B cell (primary cell): ENCODE data around the gene MND1. TPM values are rescaled to one million over a fixed set of nuclear protein-coding genes. Genes with fewer than 3 reads are reported as not detected.
"Not testable (repeated sequence)": the region's sequence is repeated elsewhere in the genome, so short reads cannot be mapped to it uniquely, and the experiment has no call there.

Experiments
- ATAC-seq: fragments of 200-7000 bp; cut with Tn5 transposase; one replicate; pipeline ENCODE4 v1.10.0; 2021; ENCODE audit warnings: low read depth, mild to moderate bottlenecking, moderate number of reproducible peaks, moderate library complexity
- CTCF ChIA-PET: fragments of 350-600 bp; sonication (Branson Sonifier 250); formaldehyde crosslinking; loops from one replicate; lab custom pipeline; 2021; ENCODE audit warnings: antibody characterized with exemption, inconsistent platforms; lab: Charles Lee
- POLR2A ChIA-PET: fragments of 350-600 bp; sonication (Branson Sonifier 250); formaldehyde crosslinking; loops from one replicate; lab custom pipeline; 2021; ENCODE audit warnings: antibody characterized with exemption; lab: Charles Lee
- DNase-seq: peaks from one replicate; pipeline ENCODE4 v3.0.0; 2013
- H2AFZ ChIP-seq: 2 replicates; pipeline ENCODE4 v1.6.1; 2012; ENCODE audit warnings: mild to moderate bottlenecking, low read depth, low read length; ENCODE audit not compliant: insufficient read depth, poor library complexity, severe bottlenecking
- H3K27ac ChIP-seq, 2 donors: 1 replicate in 1 of 2; 2 replicates in 1 of 2; pipeline ENCODE4 v1.5.1; 2012 to 2013; ENCODE audit warnings: low read length in 2 of 2, mild to moderate bottlenecking in 2 of 2, moderate library complexity in 1 of 2
- H3K27me3 ChIP-seq, 4 experiments: fragments of 200-600 bp in 1 of 4; sonication (generic) in 1 of 4; replicated peaks in 1 of 4; 1 replicate in 2 of 4; 2 replicates in 2 of 4; pipeline versions ENCODE4 v1.6.1 to v1.7.0; 2013 to 2016; ENCODE audit warnings: low read length in 3 of 4, mild to moderate bottlenecking in 2 of 4, mixed read lengths in 1 of 4, moderate library complexity in 1 of 4; ENCODE audit not compliant: insufficient read depth in 4 of 4, control insufficient read depth in 3 of 4; ENCODE audit errors: control extremely low read depth in 1 of 4
- H3K36me3 ChIP-seq, 2 experiments: replicated peaks in 1 of 2; 1 replicate in 1 of 2; 2 replicates in 1 of 2; pipeline versions ENCODE4 v1.6.1 to v1.7.1; 2013; ENCODE audit warnings: low read length in 1 of 2; ENCODE audit not compliant: insufficient read depth in 2 of 2, control insufficient read depth in 1 of 2; ENCODE audit errors: control extremely low read depth in 1 of 2, extremely low read depth in 1 of 2
- H3K4me1 ChIP-seq, 2 donors: fragments of 200-600 bp in 1 of 2; sonication (generic) in 1 of 2; 1 replicate in 1 of 2; 2 replicates in 1 of 2; pipeline versions ENCODE4 v1.5.1 to v1.6.1; 2013 to 2017; ENCODE audit warnings: low read length in 2 of 2; ENCODE audit not compliant: control insufficient read depth in 2 of 2, insufficient read depth in 2 of 2
- H3K4me2 ChIP-seq: replicated peaks from 2 replicates; pipeline ENCODE3; 2012; ENCODE audit warnings: mild to moderate bottlenecking, low read depth, low read length; ENCODE audit not compliant: poor library complexity, severe bottlenecking
- H3K4me3 ChIP-seq, 5 experiments: fragments of 200-600 bp in 1 of 5; sonication (generic) in 1 of 5; 1 replicate in 3 of 5; 2 replicates in 2 of 5; pipeline versions ENCODE4 v1.5.1 to v1.7.0; 2011 to 2016; ENCODE audit warnings: low read length in 4 of 5, mild to moderate bottlenecking in 4 of 5, low read depth in 2 of 5, control low read depth in 1 of 5, moderate library complexity in 1 of 5; ENCODE audit not compliant: insufficient read depth in 1 of 5; ENCODE audit errors: control extremely low read depth in 1 of 5, extremely low read depth in 1 of 5
- H3K79me2 ChIP-seq: fragments of 200-600 bp; sonication (generic); one replicate; pipeline ENCODE4 v1.6.0; 2016; ENCODE audit warnings: low read length; ENCODE audit not compliant: control insufficient read depth, insufficient read depth
- H3K9ac ChIP-seq: fragments of 200-600 bp; sonication (generic); 2 replicates; pipeline ENCODE4 v1.6.1; 2017; ENCODE audit warnings: mild to moderate bottlenecking, low read length, moderate library complexity
- H3K9me3 ChIP-seq, 3 donors: one replicate each; pipeline versions ENCODE4 v1.6.1 to v1.7.1; 2013; ENCODE audit warnings: low read length in 2 of 3; ENCODE audit not compliant: control insufficient read depth in 2 of 3, insufficient read depth in 1 of 3; ENCODE audit errors: control extremely low read depth in 1 of 3
- H4K20me1 ChIP-seq: 2 replicates; pipeline ENCODE4 v1.6.0; 2012; ENCODE audit warnings: mild to moderate bottlenecking, low read length; ENCODE audit not compliant: insufficient read depth, control insufficient read depth, poor library complexity, severe bottlenecking
- H3K27ac Mint-ChIP-seq: one replicate; pipeline ENCODE4 v1.8.0; 2021; ENCODE audit warnings: mixed read lengths
- H3K27me3 Mint-ChIP-seq: one replicate; pipeline ENCODE4 v1.8.0; 2021; ENCODE audit warnings: mixed read lengths
- H3K4me1 Mint-ChIP-seq: one replicate; pipeline ENCODE4 v1.8.0; 2021; ENCODE audit warnings: mixed read lengths
- H3K4me3 Mint-ChIP-seq: one replicate; pipeline ENCODE4 v1.8.0; 2021; ENCODE audit warnings: mixed read lengths
- H3K9me3 Mint-ChIP-seq: one replicate; pipeline ENCODE4 v1.8.0; 2022; ENCODE audit warnings: mixed read lengths; ENCODE audit not compliant: insufficient read depth
- CTCF ChIP-seq: fragments of 200-600 bp; IDR thresholded peaks from one replicate; pipeline ENCODE4 v1.8.0; 2022; ENCODE audit warnings: antibody characterized with exemption, mild to moderate bottlenecking
- EZH2 ChIP-seq: IDR thresholded peaks from 2 replicates; pipeline ENCODE4 v1.6.1; 2012; ENCODE audit warnings: borderline replicate concordance, low read depth, mild to moderate bottlenecking, moderate library complexity, low read length; ENCODE audit not compliant: insufficient read depth, poor library complexity, severe bottlenecking
- WGBS: methylation state at CpG from one replicate; pipeline ENCODE4 v1.1.5; 2013; ENCODE audit warnings: missing lambda C conversion rate; ENCODE audit not compliant: insufficient coverage; 5-methylcytosine and 5-hydroxymethylcytosine counted together
- intact Hi-C: fragments of 100-400 bp; cut with micrococcal nuclease; formaldehyde crosslinking; loops from one replicate; pipeline ENCODE4 v1.10.0; 2022
- polyA plus RNA-seq: library from polyadenylated mRNA; depleted of rRNA; stranded (reverse); fragments of >200 nt; gene quantifications from 2 replicates; pipeline ENCODE4 v1.2.3, GENCODE V29; 2012
- total RNA-seq, 2 donors: library from RNA; stranded (reverse); fragments of 120-200 nt in 1 of 2; gene quantifications; 1 replicate in 1 of 2; 2 replicates in 1 of 2; pipeline versions ENCODE4 v1.2.3 to v1.2.4, GENCODE V29; 2013 to 2022

Gene MND1
- total and polyA plus RNA-seq, 2 donors (not counting 1 experiment from before 2014, with no cell fraction given) = not detected

- H3K4me1 ChIP-seq = no peaks in the 10 kb centered on the region
- peaks cover 5% of the 10 kb centered on the region for H3K79me2 ChIP-seq
- ATAC-seq = no peak
- TF ChIP-seq EZH2 = no peak
- no peak for TF ChIP-seq CTCF
- no peaks in the 10 kb centered on the region for H3K27me3 ChIP-seq
- H3K4me3 ChIP-seq = no peak overlapping the region
- no peak overlapping the region for H3K27ac Mint-ChIP-seq
- intact Hi-C loops = no loop called here
- DNase-seq = no peak
- H3K4me2 ChIP-seq = no peak overlapping the region
- no peaks in the 10 kb centered on the region for H3K36me3 ChIP-seq
- H3K4me3 Mint-ChIP-seq = no peak overlapping the region
- no peak overlapping the region for H2AFZ ChIP-seq
- no peaks in the 10 kb centered on the region for H3K9me3 ChIP-seq
- no peak overlapping the region for H3K27ac ChIP-seq
- CTCF ChIA-PET = interaction anchor here (1.0 kb wide), 1 partner anchor 163 kb away, joined by 6 read pairs; no protein-coding TSS in a partner anchor
- no peak overlapping the region for H3K9ac ChIP-seq
- H3K4me1 Mint-ChIP-seq = peaks cover 4% of the 10 kb centered on the region
- H3K27me3 Mint-ChIP-seq = no peaks in the 10 kb centered on the region
- no peaks in the 10 kb centered on the region for H3K9me3 Mint-ChIP-seq
- POLR2A ChIA-PET = no interaction called here
- no peaks in the 10 kb centered on the region for H4K20me1 ChIP-seq
Observed at GRCh38 chr4:153413842-153414241, 69.4 kb downstream of the MND1 start.

- POLR2A ChIA-PET = interaction anchor here (0.6 kb wide), 1 partner anchor 8 kb away, joined by 4 read pairs; no protein-coding TSS in a partner anchor
- 98% methylated on average over 5 of the region's 8 CpGs for WGBS
- not testable (repeated sequence) for H3K36me3 ChIP-seq
Observed at GRCh38 chr4:153416456-153416855, 72.0 kb downstream of the MND1 start.

More at GRCh38 chr4:153416456-153416855, 72.0 kb downstream of the MND1 start:
- CTCF ChIA-PET = interaction anchor here (0.8 kb wide), 1 partner anchor 17 kb away, joined by 3 read pairs; no protein-coding TSS in a partner anchor
- H3K4me3 Mint-ChIP-seq, ATAC-seq, H4K20me1 ChIP-seq, H3K9ac ChIP-seq, H3K9me3 Mint-ChIP-seq, intact Hi-C loops, DNase-seq, H3K27me3 Mint-ChIP-seq, H3K4me3 ChIP-seq, H3K27ac ChIP-seq, H3K9me3 ChIP-seq, H2AFZ ChIP-seq, H3K4me2 ChIP-seq, H3K27ac Mint-ChIP-seq, H3K27me3 ChIP-seq: not testable (repeated sequence)
- Histone ChIP-seq H3K79me2 (peaks cover 11% of the 10 kb centered on the region), H3K4me1 (peaks cover 10 to 13% of the 10 kb centered on the region in 2 donors)
- H3K4me1 Mint-ChIP-seq = peaks cover 17% of the 10 kb centered on the region
